ENCODE data around the gene SLU7.
A peak's percentile ranks its signal among the peaks of the same experiment; 100 is the strongest.
"Not testable (repeated sequence)": the region's sequence is repeated elsewhere in the genome, so short reads cannot be mapped to it uniquely, and the experiment has no call there.

The SLU7 gene

GRCh38 chr5:160441311-160441781 lies 22.5 kb upstream of the SLU7 start:
- peak; percentile 60 for FAIRE-seq
- DNase-seq (ENCODE audit: insufficient read length, low spot score): no peak
- TF ChIP-seq POU2F2 (IDR thresholded peaks at IDR 0.05; ENCODE audit: low read depth, low read length) (peak; percentile 33; the same call in 1 of the 2 replicates), POLR2AphosphoS5 (IDR thresholded peaks at IDR 0.05; ENCODE audit: low read depth, low read length) (no peak)

- FAIRE-seq: peak; percentile 98
- no peak for TF ChIP-seq POLR2A (IDR thresholded peaks at IDR 0.05; ENCODE audit: low read depth, low read length)
- TF ChIP-seq POU2F2 (IDR thresholded peaks at IDR 0.05; ENCODE audit: low read depth, low read length): no peak
- TF ChIP-seq POLR2AphosphoS5 (IDR thresholded peaks at IDR 0.05; ENCODE audit: low read depth, low read length): no peak
- no peak for TF ChIP-seq PAX5 (IDR thresholded peaks at IDR 0.05; ENCODE audit: insufficient read depth, low read length, severe bottlenecking)
- TF ChIP-seq TAF1 (IDR thresholded peaks at IDR 0.05; ENCODE audit: low read depth, low read length): no peak
- no peak for TF ChIP-seq SPI1 (IDR thresholded peaks at IDR 0.05; ENCODE audit: low read depth, low read length)
- DNase-seq (ENCODE audit: insufficient read length, low spot score): no peak
Measured at GRCh38 chr5:160439205-160439600, 20.3 kb upstream of the SLU7 start.

- FAIRE-seq (no peak), DNase-seq (ENCODE audit: insufficient read length, low spot score) (no peak)
- TF ChIP-seq POLR2A (IDR thresholded peaks at IDR 0.05; ENCODE audit: low read depth, low read length) (no peak), TAF1 (IDR thresholded peaks at IDR 0.05; ENCODE audit: low read depth, low read length) (0 out of 2 replicates have a peak, but pooled peaks have one; percentile 17)
Measured at GRCh38 chr5:160438316-160439204, 19.7 kb upstream of the SLU7 start.

- TF ChIP-seq SPI1 (IDR thresholded peaks at IDR 0.05; ENCODE audit: low read depth, low read length) (no peak), PAX5 (IDR thresholded peaks at IDR 0.05; ENCODE audit: insufficient read depth, low read length, severe bottlenecking) (no peak), POLR2AphosphoS5 (IDR thresholded peaks at IDR 0.05; ENCODE audit: low read depth, low read length) (no peak), TAF1 (IDR thresholded peaks at IDR 0.05; ENCODE audit: low read depth, low read length) (no peak), POLR2A (IDR thresholded peaks at IDR 0.05; ENCODE audit: low read depth, low read length) (no peak), POU2F2 (IDR thresholded peaks at IDR 0.05; ENCODE audit: low read depth, low read length) (no peak)
- DNase-seq (ENCODE audit: insufficient read length, low spot score) (no peak), FAIRE-seq (no peak)
Measured at GRCh38 chr5:160437271-160437670, 18.4 kb upstream of the SLU7 start.

GRCh38 chr5:160436661-160437060 lies 17.8 kb upstream of the SLU7 start:
- peak; percentile 45 for FAIRE-seq
- DNase-seq (ENCODE audit: insufficient read length, low spot score): not testable (repeated sequence)

- TF ChIP-seq TAF1 (IDR thresholded peaks at IDR 0.05; ENCODE audit: low read depth, low read length) (no peak), SPI1 (IDR thresholded peaks at IDR 0.05; ENCODE audit: low read depth, low read length) (no peak), POU2F2 (IDR thresholded peaks at IDR 0.05; ENCODE audit: low read depth, low read length) (no peak), POLR2AphosphoS5 (IDR thresholded peaks at IDR 0.05; ENCODE audit: low read depth, low read length) (no peak), PAX5 (IDR thresholded peaks at IDR 0.05; ENCODE audit: insufficient read depth, low read length, severe bottlenecking) (no peak), POLR2A (IDR thresholded peaks at IDR 0.05; ENCODE audit: low read depth, low read length) (no peak)
- DNase-seq (ENCODE audit: insufficient read length, low spot score) (no peak), FAIRE-seq (no peak)
Measured at GRCh38 chr5:160436017-160436416, 17.1 kb upstream of the SLU7 start.

GRCh38 chr5:160435532-160435931 lies 16.7 kb upstream of the SLU7 start:
- peak; percentile 26 for FAIRE-seq
- no peak for DNase-seq (ENCODE audit: insufficient read length, low spot score)
- TF ChIP-seq POU2F2 (IDR thresholded peaks at IDR 0.05; ENCODE audit: low read depth, low read length) (no peak), SPI1 (IDR thresholded peaks at IDR 0.05; ENCODE audit: low read depth, low read length) (peak; percentile 40)

GRCh38 chr5:160434022-160434531 lies 15.2 kb upstream of the SLU7 start:
- DNase-seq (ENCODE audit: insufficient read length, low spot score) (no peak), FAIRE-seq (peak; percentile 99)
- TF ChIP-seq SPI1 (IDR thresholded peaks at IDR 0.05; ENCODE audit: low read depth, low read length) (no peak), PAX5 (IDR thresholded peaks at IDR 0.05; ENCODE audit: insufficient read depth, low read length, severe bottlenecking) (peak; percentile 89), POU2F2 (IDR thresholded peaks at IDR 0.05; ENCODE audit: low read depth, low read length) (no peak), TAF1 (IDR thresholded peaks at IDR 0.05; ENCODE audit: low read depth, low read length) (no peak), POLR2A (IDR thresholded peaks at IDR 0.05; ENCODE audit: low read depth, low read length) (peak; percentile 57; the same call in 1 of the 2 replicates), POLR2AphosphoS5 (IDR thresholded peaks at IDR 0.05; ENCODE audit: low read depth, low read length) (no peak)

GRCh38 chr5:160432787-160433186 lies 13.9 kb upstream of the SLU7 start:
- TF ChIP-seq TAF1 (IDR thresholded peaks at IDR 0.05; ENCODE audit: low read depth, low read length): no peak
- no peak for TF ChIP-seq POU2F2 (IDR thresholded peaks at IDR 0.05; ENCODE audit: low read depth, low read length)
- TF ChIP-seq POLR2A (IDR thresholded peaks at IDR 0.05; ENCODE audit: low read depth, low read length): no peak
- no peak for TF ChIP-seq POLR2AphosphoS5 (IDR thresholded peaks at IDR 0.05; ENCODE audit: low read depth, low read length)
- TF ChIP-seq PAX5 (IDR thresholded peaks at IDR 0.05; ENCODE audit: insufficient read depth, low read length, severe bottlenecking): no peak
- TF ChIP-seq SPI1 (IDR thresholded peaks at IDR 0.05; ENCODE audit: low read depth, low read length): no peak
- DNase-seq (ENCODE audit: insufficient read length, low spot score) (no peak), FAIRE-seq (peak; percentile 87)

- DNase-seq (ENCODE audit: insufficient read length, low spot score) (no peak), FAIRE-seq (peak; percentile 62)
- TF ChIP-seq POU2F2 (IDR thresholded peaks at IDR 0.05; ENCODE audit: low read depth, low read length): no peak
- TF ChIP-seq SPI1 (IDR thresholded peaks at IDR 0.05; ENCODE audit: low read depth, low read length): no peak
- TF ChIP-seq POLR2AphosphoS5 (IDR thresholded peaks at IDR 0.05; ENCODE audit: low read depth, low read length): no peak
- no peak for TF ChIP-seq TAF1 (IDR thresholded peaks at IDR 0.05; ENCODE audit: low read depth, low read length)
- TF ChIP-seq PAX5 (IDR thresholded peaks at IDR 0.05; ENCODE audit: insufficient read depth, low read length, severe bottlenecking): no peak
- TF ChIP-seq POLR2A (IDR thresholded peaks at IDR 0.05; ENCODE audit: low read depth, low read length): no peak
Measured at GRCh38 chr5:160432196-160432595, 13.3 kb upstream of the SLU7 start.
